ENCODE measurements around the gene TENT5A.

- no peak for TF ChIP-seq CTCF (IDR thresholded peaks at IDR 0.05; ENCODE audit: extremely low read depth in 1 of 2, insufficient read depth in 1 of 2, low read depth in 1 of 2, low read length in 2 of 2)
- TF ChIP-seq EZH2 (IDR thresholded peaks at IDR 0.05; ENCODE audit: borderline replicate concordance, low read depth, low read length, severe bottlenecking): no peak
- peak; percentile 20 for TF ChIP-seq JUN (IDR thresholded peaks at IDR 0.05; ENCODE audit: borderline replicate concordance, insufficient read depth, insufficient read length, low read depth)
- no peak for TF ChIP-seq MAX (IDR thresholded peaks at IDR 0.05; ENCODE audit: insufficient read depth, insufficient read length)
Observed at GRCh38 chr6:81761197-81761596, 8.7 kb upstream of the TENT5A start.
